ENCODE results near the gene NQO1.
A peak's percentile ranks its signal among the peaks of the same experiment; 100 is the strongest.
"Not testable (repeated sequence)": the region's sequence is repeated elsewhere in the genome, so short reads cannot be mapped to it uniquely, and the experiment has no call there.

Gene NQO1

DNA sequence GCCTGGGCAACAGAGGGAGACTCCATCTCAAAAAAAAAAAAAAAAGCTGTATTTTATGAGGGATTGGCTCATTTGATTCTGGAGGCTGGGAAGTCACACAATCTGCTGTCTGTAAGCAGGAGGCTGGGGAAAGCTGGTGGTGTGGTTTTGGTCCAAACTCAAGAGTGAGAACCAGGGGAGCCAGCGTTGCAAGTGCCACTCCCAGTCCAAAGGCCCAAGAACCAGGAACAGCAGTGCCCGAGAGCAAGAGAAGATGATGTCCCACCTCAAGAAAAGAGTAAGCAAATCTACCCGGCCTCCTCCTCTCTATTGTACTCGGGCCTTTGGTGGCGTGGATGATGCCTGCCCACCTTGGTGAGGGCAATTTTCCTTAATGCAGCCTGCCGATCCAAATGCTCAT lies 5.7 kb upstream of the NQO1 start:
- no peak overlapping the region for H3K27ac ChIP-seq (replicated peaks)
- no peak for DNase-seq (ENCODE audit: low read depth in 1 of 2, low spot score in 1 of 2)
- no peak overlapping the region for H3K4me3 ChIP-seq (replicated peaks; ENCODE audit: insufficient read depth, low read length)
- no peaks in the 10 kb centered on the region for H3K27me3 ChIP-seq (ENCODE audit: insufficient read depth, poor library complexity, severe bottlenecking)
- TF ChIP-seq, protein P1, sequence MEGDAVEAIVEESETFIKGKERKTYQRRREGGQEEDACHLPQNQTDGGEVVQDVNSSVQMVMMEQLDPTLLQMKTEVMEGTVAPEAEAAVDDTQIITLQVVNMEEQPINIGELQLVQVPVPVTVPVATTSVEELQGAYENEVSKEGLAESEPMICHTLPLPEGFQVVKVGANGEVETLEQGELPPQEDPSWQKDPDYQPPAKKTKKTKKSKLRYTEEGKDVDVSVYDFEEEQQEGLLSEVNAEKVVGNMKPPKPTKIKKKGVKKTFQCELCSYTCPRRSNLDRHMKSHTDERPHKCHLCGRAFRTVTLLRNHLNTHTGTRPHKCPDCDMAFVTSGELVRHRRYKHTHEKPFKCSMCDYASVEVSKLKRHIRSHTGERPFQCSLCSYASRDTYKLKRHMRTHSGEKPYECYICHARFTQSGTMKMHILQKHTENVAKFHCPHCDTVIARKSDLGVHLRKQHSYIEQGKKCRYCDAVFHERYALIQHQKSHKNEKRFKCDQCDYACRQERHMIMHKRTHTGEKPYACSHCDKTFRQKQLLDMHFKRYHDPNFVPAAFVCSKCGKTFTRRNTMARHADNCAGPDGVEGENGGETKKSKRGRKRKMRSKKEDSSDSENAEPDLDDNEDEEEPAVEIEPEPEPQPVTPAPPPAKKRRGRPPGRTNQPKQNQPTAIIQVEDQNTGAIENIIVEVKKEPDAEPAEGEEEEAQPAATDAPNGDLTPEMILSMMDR (IDR thresholded peaks at IDR 0.05; ENCODE audit: insufficient read depth, low read length): no peak
- TF ChIP-seq GABPA (IDR thresholded peaks at IDR 0.05; ENCODE audit: low read depth) (no peak), POLR2AphosphoS5 (IDR thresholded peaks at IDR 0.05; ENCODE audit: low read depth) (no peak), SPI1 (IDR thresholded peaks at IDR 0.05; ENCODE audit: borderline replicate concordance, low read depth) (no peak)
- TF ChIP-seq, protein P2, sequence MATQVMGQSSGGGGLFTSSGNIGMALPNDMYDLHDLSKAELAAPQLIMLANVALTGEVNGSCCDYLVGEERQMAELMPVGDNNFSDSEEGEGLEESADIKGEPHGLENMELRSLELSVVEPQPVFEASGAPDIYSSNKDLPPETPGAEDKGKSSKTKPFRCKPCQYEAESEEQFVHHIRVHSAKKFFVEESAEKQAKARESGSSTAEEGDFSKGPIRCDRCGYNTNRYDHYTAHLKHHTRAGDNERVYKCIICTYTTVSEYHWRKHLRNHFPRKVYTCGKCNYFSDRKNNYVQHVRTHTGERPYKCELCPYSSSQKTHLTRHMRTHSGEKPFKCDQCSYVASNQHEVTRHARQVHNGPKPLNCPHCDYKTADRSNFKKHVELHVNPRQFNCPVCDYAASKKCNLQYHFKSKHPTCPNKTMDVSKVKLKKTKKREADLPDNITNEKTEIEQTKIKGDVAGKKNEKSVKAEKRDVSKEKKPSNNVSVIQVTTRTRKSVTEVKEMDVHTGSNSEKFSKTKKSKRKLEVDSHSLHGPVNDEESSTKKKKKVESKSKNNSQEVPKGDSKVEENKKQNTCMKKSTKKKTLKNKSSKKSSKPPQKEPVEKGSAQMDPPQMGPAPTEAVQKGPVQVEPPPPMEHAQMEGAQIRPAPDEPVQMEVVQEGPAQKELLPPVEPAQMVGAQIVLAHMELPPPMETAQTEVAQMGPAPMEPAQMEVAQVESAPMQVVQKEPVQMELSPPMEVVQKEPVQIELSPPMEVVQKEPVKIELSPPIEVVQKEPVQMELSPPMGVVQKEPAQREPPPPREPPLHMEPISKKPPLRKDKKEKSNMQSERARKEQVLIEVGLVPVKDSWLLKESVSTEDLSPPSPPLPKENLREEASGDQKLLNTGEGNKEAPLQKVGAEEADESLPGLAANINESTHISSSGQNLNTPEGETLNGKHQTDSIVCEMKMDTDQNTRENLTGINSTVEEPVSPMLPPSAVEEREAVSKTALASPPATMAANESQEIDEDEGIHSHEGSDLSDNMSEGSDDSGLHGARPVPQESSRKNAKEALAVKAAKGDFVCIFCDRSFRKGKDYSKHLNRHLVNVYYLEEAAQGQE (IDR thresholded peaks at IDR 0.05; ENCODE audit: insufficient replicate concordance, low read depth): no peak

DNA sequence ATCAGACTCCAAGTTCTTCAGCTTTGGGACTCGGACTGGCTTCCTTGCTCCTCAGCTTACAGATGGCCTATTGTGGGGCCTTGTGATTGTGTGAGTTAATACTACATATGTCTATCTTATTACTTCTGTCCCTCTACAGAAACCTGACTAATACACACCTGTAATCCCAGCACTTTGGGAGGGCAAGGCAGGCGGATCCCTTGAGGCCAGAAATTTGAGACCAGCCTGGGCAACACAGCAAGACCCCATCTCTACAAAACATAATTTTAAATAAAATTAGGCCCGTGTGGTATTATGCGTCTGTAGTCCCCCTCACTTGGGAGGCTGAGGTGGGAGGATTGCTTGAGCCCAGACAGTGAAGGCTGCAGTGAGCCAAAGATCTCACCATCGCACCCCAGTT lies 4.9 kb upstream of the NQO1 start:
- not testable (repeated sequence) for H3K4me3 ChIP-seq (replicated peaks; ENCODE audit: insufficient read depth, low read length); DNase-seq (ENCODE audit: low read depth in 1 of 2, low spot score in 1 of 2); H3K27ac ChIP-seq (replicated peaks); H3K27me3 ChIP-seq (ENCODE audit: insufficient read depth, poor library complexity, severe bottlenecking)

DNA sequence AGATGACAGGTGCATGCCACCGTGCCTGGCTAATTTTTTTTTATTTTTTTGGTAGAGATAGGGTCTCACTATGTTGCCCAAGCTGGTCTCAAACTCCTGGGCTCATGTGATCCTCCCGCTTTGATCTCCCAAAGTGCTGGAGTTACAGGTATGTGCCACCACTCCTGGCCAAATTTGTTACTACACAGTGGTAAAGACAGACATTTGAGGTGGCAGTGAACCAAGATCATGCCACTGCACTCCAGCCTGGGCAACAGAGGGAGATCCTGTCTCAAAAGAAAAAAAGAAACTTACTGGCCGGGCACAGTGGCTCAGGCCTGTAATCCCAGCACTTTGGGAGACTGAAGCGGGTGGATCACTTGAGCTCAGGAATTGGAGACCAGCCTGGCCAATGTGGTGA lies 2.7 kb upstream of the NQO1 start:
- not testable (repeated sequence) for H3K27me3 ChIP-seq (ENCODE audit: insufficient read depth, poor library complexity, severe bottlenecking); H3K4me3 ChIP-seq (replicated peaks; ENCODE audit: insufficient read depth, low read length); H3K27ac ChIP-seq (replicated peaks); DNase-seq (ENCODE audit: low read depth in 1 of 2, low spot score in 1 of 2)

DNA sequence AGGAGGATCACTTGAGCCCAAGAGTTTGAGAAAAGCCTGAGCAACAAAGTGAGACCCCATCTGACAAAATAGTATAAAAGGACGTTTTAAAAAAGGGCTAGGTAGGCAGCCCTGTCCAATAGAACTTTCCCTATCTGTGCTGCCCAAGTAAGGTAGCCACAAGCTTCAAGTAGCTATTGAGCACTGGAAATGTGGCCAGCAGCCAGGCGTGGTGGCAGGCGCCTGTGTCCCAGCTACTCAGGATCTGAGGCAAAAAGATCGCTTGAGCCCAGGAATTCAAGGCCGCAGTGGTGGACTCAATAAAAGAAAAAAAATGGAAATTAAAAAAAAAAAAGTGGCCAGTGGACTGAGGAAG lies 1.5 kb upstream of the NQO1 start:
- DNase-seq (ENCODE audit: low read depth in 1 of 2, low spot score in 1 of 2): no peak
- no peaks in the 10 kb centered on the region for H3K27me3 ChIP-seq (ENCODE audit: insufficient read depth, poor library complexity, severe bottlenecking)
- H3K27ac ChIP-seq (replicated peaks): peak overlapping the region; percentile 79; the same call in 1 of the 2 replicates
- no peak overlapping the region for H3K4me3 ChIP-seq (replicated peaks; ENCODE audit: insufficient read depth, low read length)
- TF ChIP-seq POLR2AphosphoS5 (IDR thresholded peaks at IDR 0.05; ENCODE audit: low read depth) (no peak), SPI1 (IDR thresholded peaks at IDR 0.05; ENCODE audit: borderline replicate concordance, low read depth) (no peak), GABPA (IDR thresholded peaks at IDR 0.05; ENCODE audit: low read depth) (no peak)
- TF ChIP-seq, protein P2 (IDR thresholded peaks at IDR 0.05; ENCODE audit: insufficient replicate concordance, low read depth): no peak
- TF ChIP-seq, protein P1 (IDR thresholded peaks at IDR 0.05; ENCODE audit: insufficient read depth, low read length): no peak

DNA sequence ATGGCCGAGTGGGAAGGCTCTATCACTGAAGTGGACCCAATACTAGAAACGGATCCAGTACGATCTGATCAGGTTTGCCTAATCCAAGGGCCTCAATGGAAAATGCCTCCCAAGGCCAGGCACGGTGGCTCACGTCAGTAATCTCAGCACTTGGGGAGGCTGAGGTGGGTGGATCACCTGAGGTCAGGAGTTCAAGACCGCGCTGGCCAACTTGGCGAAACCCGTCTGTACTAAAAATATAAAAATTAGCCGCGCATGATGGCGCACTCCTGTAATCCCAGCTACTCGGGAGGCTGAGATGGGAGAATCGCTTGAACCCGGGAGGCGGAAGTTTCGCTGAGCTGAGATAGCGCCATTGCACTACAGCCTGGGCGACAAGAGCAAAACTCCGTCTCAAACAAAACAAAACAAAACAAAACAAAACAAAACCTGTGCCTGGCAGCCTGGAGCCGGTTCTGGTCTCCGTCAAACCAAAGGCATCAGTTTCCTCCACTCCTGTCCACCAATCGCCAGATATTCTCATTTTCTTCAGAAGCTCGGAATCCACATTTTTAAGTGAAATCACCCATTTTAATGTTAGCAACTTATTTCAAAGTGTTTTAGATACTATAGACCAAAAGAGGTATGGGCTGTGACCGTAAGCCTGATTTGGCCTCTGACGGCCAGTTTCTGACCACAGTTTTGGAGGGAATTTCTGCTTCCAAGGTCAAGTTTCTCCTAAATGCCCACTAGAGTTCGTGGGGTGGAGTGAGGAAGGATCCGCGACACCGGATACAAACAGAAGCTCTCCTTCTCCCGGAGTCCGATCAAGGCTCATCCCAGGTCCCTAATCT lies 664 bp downstream of the NQO1 start:
- Histone ChIP-seq H3K27ac (replicated peaks) (peak overlapping the region; percentile 79), H3K4me3 (replicated peaks; ENCODE audit: insufficient read depth, low read length) (peak overlapping the region; percentile 58), H3K27me3 (ENCODE audit: insufficient read depth, poor library complexity, severe bottlenecking) (no peaks in the 10 kb centered on the region)
- no peak for TF ChIP-seq POLR2AphosphoS5 (IDR thresholded peaks at IDR 0.05; ENCODE audit: low read depth)
- TF ChIP-seq SPI1 (IDR thresholded peaks at IDR 0.05; ENCODE audit: borderline replicate concordance, low read depth): no peak
- TF ChIP-seq GABPA (IDR thresholded peaks at IDR 0.05; ENCODE audit: low read depth): no peak
- TF ChIP-seq, protein P1 (IDR thresholded peaks at IDR 0.05; ENCODE audit: insufficient read depth, low read length): no peak
- TF ChIP-seq, protein P2 (IDR thresholded peaks at IDR 0.05; ENCODE audit: insufficient replicate concordance, low read depth): no peak
- DNase-seq (ENCODE audit: low read depth in 1 of 2, low spot score in 1 of 2): no peak
